ENCODE measurements around the gene LPIN1.

- no peak for TF ChIP-seq CTCF (IDR thresholded peaks at IDR 0.05)
- no peak for TF ChIP-seq EZH2 (IDR thresholded peaks at IDR 0.05; ENCODE audit: borderline replicate concordance, insufficient read depth, low read depth, low read length, poor library complexity, severe bottlenecking)
Observed at GRCh38 chr2:11738589-11739436, 7.6 kb upstream of the LPIN1 start.

Measured in B cell (primary cell).